Measurements from ENCODE around the gene FAF1. TPM values are rescaled to one million over a fixed set of nuclear protein-coding genes. Genes with fewer than 3 reads are reported as not detected.

FAF1 gene
- total and polyA plus RNA-seq, 4 donors: 8.6 to 45.0 (median 18.2) TPM

- DNase-seq (ENCODE audit: low spot score): no peak
- 96% methylated on average over 1 of the region's 1 CpG for WGBS
- TF ChIP-seq SP1 (IDR thresholded peaks at IDR 0.05) (no peak), TAF1 (conservative IDR thresholded peaks at IDR 0.05) (no peak), REST (IDR thresholded peaks at IDR 0.05) (no peak), HNF4G (IDR thresholded peaks at IDR 0.05) (no peak), HNF4A (conservative IDR thresholded peaks at IDR 0.05) (no peak), FOXA2 (IDR thresholded peaks at IDR 0.05) (no peak), ZBTB33 (IDR thresholded peaks at IDR 0.05) (no peak), EGR1 (IDR thresholded peaks at IDR 0.05; ENCODE audit: low read depth in 2 of 2) (no peak), NR2F2 (IDR thresholded peaks at IDR 0.05) (no peak), JUND (IDR thresholded peaks at IDR 0.05) (no peak), GABPA (IDR thresholded peaks at IDR 0.05 in 1 of 2, conservative IDR thresholded peaks at IDR 0.05 in 1 of 2) (no peak), RXRA (IDR thresholded peaks at IDR 0.05) (no peak), CTCF (IDR thresholded peaks at IDR 0.05; ENCODE audit: low read depth, low read length, missing input control) (no peak)
- Histone ChIP-seq H3K4me3 (ENCODE audit: low read depth in 1 of 3, low read length in 3 of 3) (no peak overlapping the region), H3K4me1 (ENCODE audit: control insufficient read depth in 4 of 4, insufficient read depth in 4 of 4, low read length in 3 of 4) (no peaks in the 10 kb centered on the region), H3K9ac (ENCODE audit: low read depth in 1 of 2, low read length in 2 of 2) (no peak overlapping the region), H3K9me3 (ENCODE audit: control insufficient read depth in 4 of 4, low read length in 3 of 4) (no peaks in the 10 kb centered on the region), H3K36me3 (ENCODE audit: control insufficient read depth in 4 of 4, insufficient read depth in 3 of 4, low read depth in 1 of 4, low read length in 3 of 4) (peaks cover 0 to 10% (median 2%) of the 10 kb centered on the region in 4 donors), H3K27ac (ENCODE audit: low read depth in 1 of 2, low read length in 2 of 2) (no peak overlapping the region), H3K27me3 (ENCODE audit: control insufficient read depth in 4 of 4, insufficient read depth in 4 of 4, low read length in 3 of 4) (no peaks in the 10 kb centered on the region)
Measured at GRCh38 chr1:50454911-50455310, 505.2 kb downstream of the FAF1 start.

- no peaks in the 10 kb centered on the region for H3K27me3 ChIP-seq (ENCODE audit: control insufficient read depth in 4 of 4, insufficient read depth in 4 of 4, low read length in 3 of 4)
- no peaks in the 10 kb centered on the region for H3K4me1 ChIP-seq (ENCODE audit: control insufficient read depth in 4 of 4, insufficient read depth in 4 of 4, low read length in 3 of 4)
- DNase-seq (ENCODE audit: low spot score): no peak
- TF ChIP-seq RAD21 (IDR thresholded peaks at IDR 0.05) (no peak), REST (IDR thresholded peaks at IDR 0.05) (no peak)
- no peak overlapping the region for H3K4me3 ChIP-seq (ENCODE audit: low read depth in 1 of 3, low read length in 3 of 3)
- H3K27ac ChIP-seq (ENCODE audit: low read depth in 1 of 2, low read length in 2 of 2): no peak overlapping the region
- H3K9ac ChIP-seq (ENCODE audit: low read depth in 1 of 2, low read length in 2 of 2): no peak overlapping the region
- H3K36me3 ChIP-seq (ENCODE audit: control insufficient read depth in 4 of 4, insufficient read depth in 3 of 4, low read depth in 1 of 4, low read length in 3 of 4): peaks cover 0 to 10% (median 2%) of the 10 kb centered on the region in 4 donors
- H3K9me3 ChIP-seq (ENCODE audit: control insufficient read depth in 4 of 4, low read length in 3 of 4): no peaks in the 10 kb centered on the region
- 91% methylated on average over 7 of the region's 7 CpGs for WGBS
Measured at GRCh38 chr1:50453266-50453665, 506.8 kb downstream of the FAF1 start.

All from liver (tissue), 9 donors.